Amniotic epithelial cell (primary cell): ENCODE results near the gene MACROD2.

Source experiments
- DNase-seq: peaks from one replicate; pipeline ENCODE4 v3.0.0-alpha.2; 2010; ENCODE audit warnings: low read depth

MACROD2 gene

GRCh38 chr20:16017656-16018055, 2022.3 kb downstream of the MACROD2 start:
- DNase-seq, result no peak

GRCh38 chr20:16018881-16019280, 2023.6 kb downstream of the MACROD2 start:
- DNase-seq, result no peak

- DNase-seq, result peak; percentile 57
Measured at GRCh38 chr20:16020971-16021370, 2025.7 kb downstream of the MACROD2 start.

DNA sequence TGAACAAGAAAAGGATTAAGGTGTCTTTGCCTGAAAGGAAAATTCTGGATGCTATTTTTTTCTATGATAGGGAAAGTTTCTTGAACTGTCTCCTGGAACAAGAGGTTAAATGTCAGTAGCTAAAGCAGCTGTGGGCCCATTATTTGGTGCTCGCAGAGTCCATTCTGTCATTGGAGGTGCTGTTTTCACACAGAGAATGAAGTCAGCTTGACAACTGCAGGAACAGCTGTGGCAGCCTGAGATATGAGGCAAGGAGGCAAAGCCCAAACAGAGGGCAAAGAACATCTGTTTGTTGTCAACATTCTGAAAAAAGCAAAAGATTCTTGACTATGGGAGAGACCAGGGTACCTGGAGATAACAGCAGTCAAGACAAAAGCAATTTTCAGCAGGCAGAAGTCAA, 2029.8 kb downstream of the MACROD2 start:
- DNase-seq, result no peak

- no peak for DNase-seq
Measured at GRCh38 chr20:16027686-16028085, 2032.4 kb downstream of the MACROD2 start.

DNA sequence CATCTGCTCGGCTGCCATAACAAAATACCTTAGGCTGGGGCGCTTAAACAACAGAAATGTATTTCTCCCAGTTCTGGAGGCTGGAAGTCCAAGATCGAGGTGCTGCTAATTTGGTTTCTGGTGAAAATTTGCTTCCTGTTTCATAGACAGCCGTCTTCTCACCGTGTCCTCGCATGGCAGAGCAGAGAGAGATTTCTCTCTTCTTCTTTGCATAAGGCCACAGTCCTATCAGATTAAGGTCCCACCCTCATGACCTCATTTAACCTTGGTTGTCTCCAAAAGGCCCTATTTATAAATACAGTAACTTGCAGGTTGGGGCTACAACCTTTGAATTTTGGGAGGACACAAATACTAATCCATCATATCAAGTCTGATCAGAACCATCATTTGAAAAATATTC, 2033.6 kb downstream of the MACROD2 start:
- no peak for DNase-seq

- no peak for DNase-seq
Measured at GRCh38 chr20:16030253-16030652, 2034.9 kb downstream of the MACROD2 start.

GRCh38 chr20:16035576-16035975, 2040.3 kb downstream of the MACROD2 start:
- no peak for DNase-seq

GRCh38 chr20:16036331-16036730, 2041.0 kb downstream of the MACROD2 start:
- no peak for DNase-seq

- no peak for DNase-seq
Measured at GRCh38 chr20:16040742-16041141, 2045.4 kb downstream of the MACROD2 start.

- no peak for DNase-seq
Measured at GRCh38 chr20:16042731-16043130, 2047.4 kb downstream of the MACROD2 start.

- no peak for DNase-seq
Measured at GRCh38 chr20:16043931-16044330, 2048.6 kb downstream of the MACROD2 start.

GRCh38 chr20:16048876-16049275, 2053.6 kb downstream of the MACROD2 start:
- DNase-seq, result no peak

GRCh38 chr20:16049529-16050093, 2054.3 kb downstream of the MACROD2 start:
- no peak for DNase-seq

DNA sequence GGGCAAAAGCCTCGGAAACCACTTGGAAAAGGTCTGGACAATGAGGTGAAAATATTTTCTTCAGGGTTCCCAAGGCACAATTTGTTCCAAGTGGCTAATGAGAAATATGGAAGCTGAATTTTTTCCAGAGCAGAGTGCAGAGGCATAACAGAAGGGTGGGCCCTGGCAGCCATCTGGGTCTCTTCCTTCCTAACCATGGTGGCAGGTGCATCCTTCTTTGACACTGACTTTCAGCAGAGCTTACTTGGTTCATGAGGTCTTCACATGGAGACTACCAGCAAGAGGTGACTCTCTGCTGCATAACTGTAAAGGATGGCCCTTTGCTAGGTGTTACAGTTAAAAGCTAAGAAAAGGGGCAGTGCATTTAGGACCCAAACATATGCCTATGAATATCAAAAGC, 2055.1 kb downstream of the MACROD2 start:
- DNase-seq, result no peak

- DNase-seq, result no peak
Measured at GRCh38 chr20:16051968-16052367, 2056.7 kb downstream of the MACROD2 start.

DNA sequence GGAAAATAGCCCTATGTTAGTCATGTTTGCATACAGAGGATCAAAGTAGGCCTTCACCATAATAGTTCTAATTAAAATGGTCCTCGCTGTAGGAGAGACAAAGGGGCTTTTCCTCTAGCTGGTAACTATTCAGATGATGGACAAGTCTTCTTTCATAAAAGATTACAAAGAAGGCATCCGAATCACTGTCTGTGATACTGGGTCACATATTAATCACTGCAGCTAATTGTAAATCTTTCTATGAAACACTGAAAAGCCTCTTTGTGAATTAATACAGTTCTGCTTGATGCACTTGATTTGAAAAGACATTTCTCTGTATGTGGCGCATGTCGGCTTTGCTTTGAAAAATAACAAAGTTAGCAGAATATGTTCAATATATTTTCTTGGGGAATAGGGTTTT, 2057.1 kb downstream of the MACROD2 start:
- no peak for DNase-seq

DNA sequence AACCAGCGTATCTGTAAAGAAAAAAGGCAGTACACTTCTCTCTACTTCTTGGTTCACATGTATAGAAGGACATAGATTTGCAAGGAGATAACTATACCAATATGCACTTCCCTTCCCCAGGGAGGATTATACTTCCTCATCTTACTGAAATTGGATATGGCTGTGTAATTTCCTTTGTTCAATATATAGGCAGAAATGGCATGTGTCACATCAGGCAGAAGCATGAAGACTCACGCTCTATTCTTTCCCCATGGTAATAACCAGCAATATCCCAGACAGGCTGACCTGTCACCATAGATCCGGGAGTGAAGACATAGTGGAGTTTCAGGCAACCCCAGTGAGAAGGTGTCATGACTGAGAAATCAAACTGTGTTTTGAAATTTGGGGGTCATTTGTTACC, 2059.7 kb downstream of the MACROD2 start:
- DNase-seq, result no peak

- no peak for DNase-seq
Measured at GRCh38 chr20:16057651-16058050, 2062.3 kb downstream of the MACROD2 start.

DNA sequence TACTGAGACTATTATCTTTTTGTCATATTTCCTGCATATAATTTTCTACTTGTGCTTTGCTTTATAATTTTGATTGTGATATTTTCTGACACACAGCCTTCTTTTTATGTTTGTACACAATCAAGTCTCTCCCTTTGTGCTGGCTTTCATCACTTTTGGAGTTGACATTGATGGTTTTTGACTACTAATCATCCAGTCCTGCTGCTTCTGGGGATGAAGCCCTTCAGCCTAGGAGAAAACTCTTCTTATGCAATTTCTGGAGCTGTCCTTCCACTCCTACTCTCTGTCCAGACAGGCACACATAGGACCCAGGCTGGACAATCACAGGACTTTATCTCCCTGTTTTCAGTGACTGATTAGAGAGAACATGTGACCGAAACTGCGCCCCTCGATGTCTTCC, 2063.0 kb downstream of the MACROD2 start:
- no peak for DNase-seq

DNA sequence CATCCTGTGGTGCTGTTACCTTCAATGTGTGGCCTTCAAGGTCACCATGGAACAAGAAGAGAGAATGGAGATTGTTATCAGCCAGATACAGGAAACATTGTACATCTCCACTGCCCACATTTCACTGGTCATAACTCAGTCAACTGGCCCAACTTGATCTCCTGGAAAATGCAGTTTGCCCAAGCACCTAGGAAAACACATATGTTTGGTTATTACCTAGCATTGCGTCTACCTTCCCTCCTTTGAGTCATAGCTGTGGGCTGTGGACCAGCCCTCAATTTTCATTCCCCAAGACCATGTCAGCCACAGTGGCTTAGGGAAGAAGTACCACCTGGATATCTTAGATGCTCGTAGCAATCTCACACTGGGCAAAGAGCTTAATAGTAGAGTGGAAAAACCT, 2064.5 kb downstream of the MACROD2 start:
- DNase-seq, result no peak

DNA sequence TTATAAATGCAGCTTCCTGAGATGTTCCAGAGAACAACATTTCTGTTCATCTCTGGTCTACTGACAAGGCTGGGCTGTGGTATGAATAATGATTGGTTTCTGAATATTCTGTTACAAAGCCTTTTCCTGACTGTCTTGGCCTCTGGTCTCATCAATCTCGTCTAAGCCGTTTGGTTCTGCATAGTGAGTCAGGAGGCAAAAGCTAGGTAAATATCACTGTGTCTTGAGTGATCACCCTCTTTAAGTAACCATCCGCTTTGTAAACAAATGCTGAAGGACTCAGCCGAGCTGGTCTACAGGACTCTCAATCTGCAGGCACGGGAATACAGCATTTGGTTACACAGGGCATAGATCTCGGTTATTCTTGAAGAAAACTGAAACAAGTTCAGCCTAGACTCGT, 2066.0 kb downstream of the MACROD2 start:
- DNase-seq, result peak; percentile 1

DNA sequence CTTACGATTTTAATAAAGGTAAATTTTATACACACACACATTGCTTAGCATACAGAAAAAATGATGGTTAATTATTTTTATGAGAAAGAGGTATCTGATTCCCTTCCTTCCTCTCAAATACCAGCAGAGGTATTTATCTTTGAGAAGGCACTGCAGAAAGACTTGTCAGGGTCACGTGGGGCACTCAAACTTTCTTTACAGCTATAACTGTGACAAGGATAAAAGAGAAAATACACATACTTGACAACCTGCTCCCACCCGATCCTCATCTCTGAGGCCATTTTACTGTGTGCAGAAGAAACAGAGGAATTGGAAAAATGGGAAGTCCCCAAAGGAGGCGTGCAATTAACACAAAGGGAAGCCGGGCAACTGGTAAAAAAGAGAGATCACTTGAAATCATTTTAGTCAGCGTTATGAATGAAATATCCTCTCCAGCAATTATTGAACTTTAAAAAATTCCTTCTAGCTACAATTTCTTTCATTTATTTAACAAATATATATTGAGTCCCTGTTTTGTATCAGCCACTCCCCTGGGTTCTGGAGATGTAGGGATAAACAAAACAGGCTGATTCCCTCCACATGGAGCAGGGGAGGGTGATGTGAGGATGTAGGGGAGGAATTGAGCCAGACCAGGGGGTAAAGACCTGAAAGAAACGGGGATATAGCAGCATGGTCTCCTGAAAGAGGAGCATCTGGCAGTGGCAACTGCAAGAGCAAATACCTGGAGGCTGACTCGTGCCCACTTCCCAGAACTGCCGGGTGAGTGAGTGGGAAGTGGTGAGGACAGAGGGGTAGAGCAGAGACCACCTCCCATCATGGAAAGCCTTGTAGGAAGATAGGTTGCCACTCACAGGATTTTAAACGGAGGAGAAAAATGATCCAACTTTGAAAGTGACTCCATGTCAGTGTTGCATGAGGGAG, 2067.6 kb downstream of the MACROD2 start:
- DNase-seq, result no peak

GRCh38 chr20:16063881-16064280, 2068.6 kb downstream of the MACROD2 start:
- DNase-seq, result no peak
